GM21390 (cell line): Measurements from ENCODE around the gene NKX6-1.

Source experiments
- ATAC-seq: cut with Tn5 transposase; IDR thresholded peaks from one replicate; pipeline ENCODE4 v1.9.1; 2021; ENCODE audit not compliant: unreplicated experiment

Gene NKX6-1

DNA sequence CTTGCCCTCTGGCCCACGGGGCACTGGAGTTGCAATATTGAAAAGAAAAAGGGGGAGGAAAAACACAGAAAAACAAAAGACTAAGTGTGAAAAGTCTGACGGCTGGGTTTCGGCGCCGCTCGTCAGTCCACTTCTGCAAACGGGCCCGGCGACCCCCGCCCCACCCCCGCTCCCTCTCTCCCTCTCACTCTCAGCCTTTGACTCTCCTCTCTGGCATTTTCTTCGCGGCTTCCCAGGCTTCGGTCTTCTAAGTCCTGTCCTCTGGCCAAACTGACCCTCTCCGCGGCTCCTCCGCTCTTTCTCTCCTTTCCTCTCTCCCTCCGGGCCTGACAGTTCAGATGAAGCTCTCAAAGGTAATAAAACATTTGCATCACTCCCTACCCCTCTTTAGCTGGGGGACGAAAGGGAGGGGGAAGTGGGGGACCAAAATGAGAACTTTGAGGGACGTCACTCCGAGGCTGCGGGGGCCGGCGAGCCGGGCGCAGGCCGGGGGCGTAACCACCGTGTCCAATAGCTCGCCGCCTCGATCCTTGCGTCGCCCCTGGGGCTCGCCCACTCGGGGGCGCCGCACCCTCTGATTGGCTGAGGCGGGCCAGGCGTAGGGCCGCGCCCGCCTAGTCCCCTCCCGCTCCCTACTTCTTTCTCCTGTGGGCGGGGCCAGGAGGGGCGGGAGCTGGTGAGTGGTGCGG, at the start of gene NKX6-1:
Gene NKX6-1, minus strand, starts transcription at position 358 of the 689 bp plus-strand sequence. CDS start 1,064 bp downstream, outside the sequence.
- ATAC-seq, result no peak

DNA sequence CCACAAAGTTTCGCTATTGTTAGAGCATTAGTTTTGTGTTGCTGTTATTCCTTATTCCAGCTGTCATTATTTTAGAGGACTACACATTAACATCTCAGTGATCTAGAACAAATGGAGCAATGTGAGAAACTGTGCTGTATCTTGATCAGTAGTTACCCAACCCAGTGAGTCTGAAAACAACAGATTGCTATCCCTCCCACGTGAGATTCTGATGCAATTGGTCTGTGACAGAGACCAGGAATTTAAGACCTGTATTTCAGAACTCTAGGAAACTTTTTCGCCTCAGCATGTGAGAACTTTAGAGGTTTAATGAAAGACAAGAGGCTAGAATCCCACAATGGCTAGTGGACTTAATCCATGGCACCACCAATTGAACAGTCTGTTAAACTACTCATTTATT, 48.1 kb upstream of the NKX6-1 start:
- no peak for ATAC-seq

DNA sequence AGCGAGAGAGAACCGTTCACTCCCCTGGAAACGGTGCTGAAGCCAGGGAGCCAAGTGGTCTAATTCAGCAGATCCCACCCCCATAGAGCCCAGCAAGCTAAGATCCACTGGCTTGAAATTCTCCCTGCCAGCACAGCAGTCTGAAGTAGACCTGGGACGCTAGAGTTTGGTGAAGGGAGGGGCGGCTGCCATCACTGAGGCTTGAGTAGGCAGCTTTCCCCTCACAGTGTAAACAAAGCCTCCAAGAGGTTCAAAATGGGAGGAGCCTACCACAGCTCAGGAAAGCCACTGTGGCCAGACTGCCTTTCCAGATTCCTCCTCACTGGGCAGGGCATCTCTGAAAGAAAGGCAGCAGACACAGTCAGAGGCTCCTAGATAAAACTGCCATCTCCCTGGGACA, 46.0 kb upstream of the NKX6-1 start:
- no peak for ATAC-seq

DNA sequence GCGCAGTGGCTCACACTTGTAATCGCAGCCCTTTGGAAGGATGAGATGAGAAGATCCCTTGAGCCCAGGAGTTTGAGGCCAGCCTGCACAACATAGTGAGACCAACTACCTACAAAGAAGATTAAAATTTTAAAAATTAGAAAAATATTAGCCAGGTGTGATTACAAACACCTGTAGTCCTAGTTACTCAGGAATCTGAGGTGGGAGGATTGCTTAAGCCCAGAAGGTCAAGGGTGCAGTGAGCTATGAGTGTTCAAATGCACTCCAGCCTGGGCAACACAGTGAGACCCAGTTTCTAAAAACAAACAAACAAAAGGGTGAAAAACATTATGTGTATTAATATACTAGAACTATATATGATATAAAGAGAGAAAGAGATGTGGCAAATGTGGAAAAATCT, 36.8 kb upstream of the NKX6-1 start:
- no peak for ATAC-seq

DNA sequence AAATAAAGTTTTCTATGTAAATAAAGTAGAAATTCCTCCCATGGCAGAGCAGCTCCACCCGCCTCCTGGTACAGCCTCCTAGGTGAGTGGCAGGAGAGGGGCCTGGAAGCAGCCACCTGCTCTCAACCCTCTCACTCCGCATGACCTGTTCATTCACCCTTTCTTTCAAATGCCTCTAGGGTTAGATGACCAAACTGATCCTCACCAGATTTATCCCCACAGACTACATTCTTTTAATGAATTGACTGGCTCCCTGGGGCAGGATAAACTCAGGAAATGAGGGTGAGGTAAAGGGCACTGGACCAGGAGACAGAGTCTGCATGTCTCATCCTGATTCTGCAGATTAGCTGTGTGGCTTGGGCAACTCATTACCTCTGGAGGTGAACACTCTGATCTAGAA, 32.6 kb upstream of the NKX6-1 start:
- ATAC-seq, result no peak

DNA sequence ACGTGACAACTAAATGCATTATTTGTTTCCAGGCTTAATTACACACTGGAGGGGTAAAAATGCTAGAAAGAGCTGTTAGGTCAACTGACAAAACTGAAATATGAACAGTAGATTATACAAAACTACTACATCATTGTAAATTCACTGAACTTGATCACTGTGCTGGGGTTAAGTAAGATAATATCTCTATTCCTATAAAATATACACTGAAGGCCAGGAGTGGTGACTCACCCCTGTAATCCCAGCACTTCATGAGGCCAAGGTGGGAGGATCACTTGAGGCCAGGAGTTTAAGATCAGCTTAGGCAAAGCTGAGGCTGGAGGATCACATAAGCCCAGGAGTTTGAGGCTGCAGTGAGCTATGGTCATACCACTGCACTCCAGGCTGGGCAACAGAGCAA, 31.8 kb upstream of the NKX6-1 start:
- ATAC-seq, result no peak

DNA sequence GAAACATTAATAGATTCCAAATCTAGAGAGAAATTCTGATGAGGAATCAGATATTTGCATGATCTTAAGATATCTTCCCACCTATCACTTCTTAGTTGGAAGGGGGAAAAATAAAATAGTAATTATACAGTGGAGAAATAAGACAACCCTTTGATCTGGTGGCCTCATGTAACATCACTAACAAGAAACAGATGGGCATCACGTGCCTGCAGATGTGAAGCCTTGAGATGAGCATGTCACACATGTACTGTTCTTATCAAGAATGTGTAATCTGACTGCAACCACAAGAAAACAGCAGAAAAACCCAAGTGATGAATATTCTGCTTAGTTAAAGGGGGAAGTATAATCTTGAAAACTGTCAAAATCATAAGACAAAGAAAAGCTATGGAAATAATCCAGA, 31.4 kb upstream of the NKX6-1 start:
- ATAC-seq, result no peak

DNA sequence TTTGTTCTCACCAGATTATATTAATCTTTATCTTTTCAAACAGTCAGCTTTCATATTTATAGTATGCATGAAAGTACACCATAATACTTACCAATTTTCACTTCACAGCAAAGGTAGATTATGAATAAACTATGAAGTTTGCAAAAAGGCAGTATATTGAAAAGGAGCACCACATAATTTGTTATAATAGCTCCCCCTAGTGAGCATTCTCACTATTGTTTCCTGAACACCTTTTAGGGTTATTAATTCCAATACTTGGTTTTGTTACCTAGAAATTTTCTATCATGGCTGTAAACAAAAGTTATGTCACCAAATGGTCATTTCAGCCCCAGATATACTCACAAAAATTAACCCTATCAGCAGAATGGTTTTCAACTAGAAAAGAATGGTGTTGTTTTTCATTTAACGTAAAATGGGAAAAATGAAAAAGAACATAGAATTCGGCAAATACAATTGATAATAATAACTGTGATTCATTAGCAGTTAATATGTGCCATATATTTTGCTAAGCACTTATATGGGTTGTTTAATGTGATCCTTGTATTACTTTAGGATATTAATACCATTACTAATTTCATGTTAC, 30.2 kb upstream of the NKX6-1 start:
- ATAC-seq, result no peak

DNA sequence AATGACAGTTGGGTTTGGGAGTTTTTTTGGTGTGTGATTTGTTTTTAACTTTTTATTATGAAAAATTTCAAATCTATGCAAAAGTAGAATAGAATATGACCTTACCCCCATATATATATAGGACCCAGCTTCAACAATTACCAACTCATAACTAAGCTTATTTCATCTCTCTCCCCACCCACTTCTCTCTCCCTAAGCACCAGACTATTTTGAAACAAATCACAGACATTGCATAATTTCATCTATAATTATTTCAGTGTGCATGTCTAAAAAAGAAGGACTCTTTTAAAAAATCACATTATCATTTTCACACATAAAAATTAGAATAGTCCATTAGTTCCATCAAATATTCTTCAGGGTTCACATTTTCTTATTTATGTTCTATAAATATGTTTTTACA, 28.3 kb upstream of the NKX6-1 start:
- no peak for ATAC-seq

DNA sequence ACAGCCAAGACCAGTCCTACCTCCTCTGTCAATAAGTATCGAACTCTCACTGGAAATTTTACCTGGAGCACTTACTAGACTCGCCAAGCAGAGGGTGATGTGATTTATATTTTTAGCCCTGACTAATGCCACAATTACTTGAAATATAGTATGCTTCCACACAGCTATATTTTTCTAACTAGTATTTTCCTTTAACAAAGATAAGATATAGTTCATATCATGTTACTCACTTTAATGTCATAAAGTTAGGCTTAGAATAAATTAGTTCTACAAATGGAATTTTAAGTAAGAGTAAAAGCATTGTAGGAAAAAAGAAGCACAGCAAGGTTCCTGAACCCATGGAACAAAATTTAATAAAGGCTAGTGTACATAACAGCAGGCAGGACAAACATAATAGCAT, 16.0 kb upstream of the NKX6-1 start:
- no peak for ATAC-seq

DNA sequence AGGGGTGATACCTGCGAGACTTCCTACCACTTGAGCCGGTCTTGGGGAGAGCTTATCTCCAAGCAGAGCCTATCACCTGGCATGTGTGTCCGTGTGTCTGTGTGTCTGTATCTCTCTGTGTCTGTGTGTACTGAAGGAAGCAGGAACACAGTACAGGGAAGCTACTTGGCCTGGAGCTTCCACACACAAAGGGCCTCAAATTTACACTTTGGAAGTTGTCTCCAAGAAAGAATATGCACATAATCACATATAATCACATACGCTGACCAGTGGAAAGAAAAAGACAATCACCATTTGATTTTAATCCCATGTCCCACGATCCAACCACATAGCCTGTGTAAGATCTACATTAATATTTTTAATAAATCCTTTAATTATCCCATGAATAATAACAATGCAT, 13.2 kb upstream of the NKX6-1 start:
- ATAC-seq, result no peak

DNA sequence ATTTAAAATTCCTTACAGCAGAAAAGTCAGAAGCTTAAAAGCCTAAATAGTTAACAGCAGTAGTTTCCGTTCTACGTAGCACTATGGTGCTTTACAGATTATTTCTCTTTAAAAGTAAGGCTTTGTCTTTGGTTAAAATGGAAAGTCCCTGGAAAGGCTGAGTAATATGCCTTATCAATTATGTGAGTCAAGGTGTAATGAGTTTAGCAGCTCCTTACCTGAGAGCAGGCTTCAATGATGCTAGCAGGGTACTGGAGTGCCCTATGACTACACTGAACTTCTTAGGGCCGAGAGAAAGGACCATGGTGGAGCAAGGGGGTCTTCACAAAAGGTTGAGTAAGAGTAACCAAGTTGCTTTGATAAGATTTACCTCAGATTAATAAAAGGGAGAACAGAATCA, 12.6 kb upstream of the NKX6-1 start:
- ATAC-seq, result no peak

DNA sequence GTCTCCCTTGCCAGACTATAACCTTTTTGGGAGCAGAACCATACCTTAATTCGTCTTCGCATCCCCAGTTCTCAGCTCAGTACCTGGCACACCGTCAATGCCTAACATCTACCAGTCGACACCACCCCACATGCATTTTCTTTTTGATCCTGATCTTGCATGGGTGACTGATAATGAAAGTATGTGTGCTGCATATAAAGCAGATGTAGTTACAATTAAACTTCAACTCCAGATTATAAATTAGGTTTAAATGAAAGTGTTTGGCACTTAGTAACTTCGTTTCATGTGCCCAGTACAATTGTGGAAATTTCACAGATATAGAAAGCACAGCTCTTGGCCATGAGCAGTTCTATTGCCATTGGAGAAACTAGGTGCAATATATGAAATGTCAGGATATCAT, 8.8 kb upstream of the NKX6-1 start:
- ATAC-seq, result no peak

DNA sequence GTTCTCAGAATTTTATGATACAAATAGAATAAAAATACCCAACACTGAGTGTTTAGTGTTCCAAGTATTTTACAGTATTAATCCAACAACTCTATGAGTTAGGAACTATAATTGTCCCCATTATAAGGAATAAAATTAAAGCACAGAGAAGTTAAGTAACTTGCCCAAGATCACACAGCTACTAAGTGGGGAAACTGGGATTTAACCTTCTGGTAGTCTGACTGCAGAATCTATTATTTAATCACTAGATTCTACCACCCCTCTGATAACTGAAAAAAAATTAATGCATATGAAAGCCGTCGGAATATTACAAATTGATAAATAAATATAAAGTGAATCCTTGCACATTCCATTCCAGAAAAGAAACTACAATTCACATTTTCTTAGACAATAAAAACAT, 5.7 kb upstream of the NKX6-1 start:
- no peak for ATAC-seq

DNA sequence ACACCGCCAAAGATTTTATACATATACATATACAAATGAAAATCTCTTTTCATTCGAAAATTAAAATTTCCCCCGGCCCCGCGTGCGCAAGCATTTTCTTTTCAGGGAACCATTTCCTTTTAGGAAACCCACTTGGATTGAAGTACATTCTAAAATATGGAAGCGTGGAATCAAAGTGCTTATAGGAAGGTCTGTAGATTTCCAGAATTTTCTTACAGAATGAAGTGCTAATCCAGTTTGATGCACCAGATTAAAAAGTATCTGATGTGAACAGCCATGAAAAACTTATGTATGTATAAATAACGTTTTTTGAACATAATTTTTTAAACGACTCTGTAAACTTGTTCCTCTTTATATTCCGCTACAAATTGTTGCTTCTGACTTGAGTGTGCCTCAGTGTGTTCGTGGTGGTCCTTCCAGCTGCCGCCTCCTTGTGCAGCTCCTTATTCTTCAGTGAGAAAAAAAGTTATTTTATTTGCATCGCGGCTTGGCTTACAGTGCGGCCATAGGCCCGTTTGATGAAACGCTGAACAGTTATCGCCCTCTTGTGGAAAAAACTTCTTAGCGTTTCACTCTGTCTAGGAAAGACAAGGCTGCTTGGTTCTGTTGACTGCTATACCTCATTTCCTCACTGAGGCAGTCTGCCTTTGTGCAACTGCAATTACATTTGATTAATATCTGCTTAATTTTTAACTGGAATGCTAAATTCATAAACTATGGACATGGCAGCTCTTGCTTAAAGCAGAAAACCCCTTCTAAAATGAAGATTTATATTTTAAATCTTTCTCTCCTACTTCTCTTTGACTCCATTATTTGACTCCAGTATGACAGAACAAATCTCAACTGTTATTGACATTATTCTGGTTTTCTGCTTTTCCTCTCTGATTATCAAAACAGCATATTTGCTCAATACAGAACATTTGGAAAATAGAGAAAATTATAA, 4.7 kb upstream of the NKX6-1 start:
- ATAC-seq, result peak; percentile 87

DNA sequence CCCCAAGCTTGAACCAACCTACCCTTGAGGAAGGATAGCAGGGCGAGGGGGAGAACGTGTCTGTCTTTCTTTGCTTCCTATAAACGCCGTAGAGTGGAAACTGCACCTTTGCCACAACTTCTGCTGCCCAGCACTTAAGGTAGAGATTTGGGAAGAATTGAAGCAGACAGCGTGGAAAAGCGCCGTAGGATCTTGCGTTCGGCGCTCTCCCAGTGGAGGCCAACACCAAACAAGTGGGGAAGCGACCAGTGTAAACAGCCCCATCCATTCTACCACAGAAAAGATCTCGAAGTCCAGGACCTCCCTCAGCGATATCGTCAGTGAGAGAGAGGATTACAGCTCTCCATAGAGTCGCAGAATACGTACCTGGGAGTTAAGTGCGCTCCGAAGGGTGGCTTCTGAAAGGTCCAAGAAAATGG, 3.9 kb upstream of the NKX6-1 start:
- no peak for ATAC-seq

DNA sequence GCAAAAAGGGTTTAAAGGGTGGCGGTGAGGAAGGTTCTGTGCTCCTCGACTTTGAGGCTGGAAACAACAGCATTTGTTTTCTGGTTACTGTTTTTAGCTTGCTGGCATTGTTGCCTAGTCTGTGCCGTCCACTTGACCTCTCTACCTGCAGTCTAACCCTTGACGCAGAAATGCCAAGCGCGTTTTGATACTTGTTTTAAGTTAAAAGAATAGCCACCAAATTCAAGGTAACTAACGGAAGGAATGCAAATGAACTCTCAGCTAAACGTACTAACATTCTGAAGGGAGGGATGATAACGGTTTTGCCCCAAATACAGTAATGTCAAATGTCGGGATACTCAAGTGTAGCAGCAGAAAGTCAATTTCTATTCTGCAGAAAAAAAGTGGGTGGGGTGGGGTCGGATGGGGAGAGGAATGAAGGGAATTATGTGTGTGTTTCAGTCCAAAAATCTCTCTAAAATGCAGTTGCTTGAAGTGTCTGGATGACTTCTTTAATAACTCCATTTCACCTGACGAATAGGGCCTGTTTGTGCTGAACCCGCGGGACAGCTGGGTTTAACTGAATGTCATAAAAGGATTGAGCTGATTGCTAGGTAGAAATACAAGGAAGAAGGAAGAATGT, 3.4 kb upstream of the NKX6-1 start:
- ATAC-seq, result no peak

DNA sequence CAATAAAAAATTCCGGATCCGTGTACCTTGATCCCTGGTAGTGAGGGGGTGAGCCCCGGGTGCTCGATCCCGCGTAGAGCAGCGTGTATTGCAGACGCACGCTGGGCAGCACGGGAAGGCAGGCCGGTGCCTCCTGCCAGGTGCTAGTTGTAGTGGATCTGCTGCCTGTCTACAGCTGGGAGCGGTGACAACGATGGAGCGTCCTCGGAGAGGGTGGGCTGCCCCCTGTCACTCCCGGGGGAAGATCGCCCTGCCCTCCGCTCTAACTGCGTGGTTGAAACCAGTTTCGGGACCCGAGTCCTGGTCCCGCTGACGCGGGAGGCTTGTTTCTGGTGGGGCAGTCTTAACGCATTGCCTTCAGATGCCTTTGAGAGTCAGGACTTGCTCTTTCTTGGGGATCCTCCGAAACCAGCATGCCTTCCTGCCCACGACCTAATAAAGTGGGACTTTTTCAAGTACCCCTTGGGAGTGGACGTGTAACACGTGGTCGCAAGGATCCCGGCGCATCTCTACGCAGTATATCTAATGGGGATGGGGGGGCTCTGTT, 2.7 kb upstream of the NKX6-1 start:
- no peak for ATAC-seq

DNA sequence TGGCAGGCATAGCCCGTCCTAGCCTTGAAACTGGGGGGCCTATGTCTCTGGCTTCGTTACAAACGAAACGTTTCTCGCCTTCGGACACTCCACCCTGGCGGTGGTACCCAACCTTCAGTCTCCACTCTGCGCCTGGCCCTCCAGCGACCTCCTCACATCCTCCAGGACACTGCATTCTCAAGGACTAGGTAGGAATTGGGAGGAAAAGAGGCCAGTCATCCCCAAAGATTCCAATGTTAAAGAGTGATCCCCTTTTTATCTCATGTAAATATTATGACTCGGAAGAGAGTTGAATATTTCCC, 2.1 kb upstream of the NKX6-1 start:
- no peak for ATAC-seq

DNA sequence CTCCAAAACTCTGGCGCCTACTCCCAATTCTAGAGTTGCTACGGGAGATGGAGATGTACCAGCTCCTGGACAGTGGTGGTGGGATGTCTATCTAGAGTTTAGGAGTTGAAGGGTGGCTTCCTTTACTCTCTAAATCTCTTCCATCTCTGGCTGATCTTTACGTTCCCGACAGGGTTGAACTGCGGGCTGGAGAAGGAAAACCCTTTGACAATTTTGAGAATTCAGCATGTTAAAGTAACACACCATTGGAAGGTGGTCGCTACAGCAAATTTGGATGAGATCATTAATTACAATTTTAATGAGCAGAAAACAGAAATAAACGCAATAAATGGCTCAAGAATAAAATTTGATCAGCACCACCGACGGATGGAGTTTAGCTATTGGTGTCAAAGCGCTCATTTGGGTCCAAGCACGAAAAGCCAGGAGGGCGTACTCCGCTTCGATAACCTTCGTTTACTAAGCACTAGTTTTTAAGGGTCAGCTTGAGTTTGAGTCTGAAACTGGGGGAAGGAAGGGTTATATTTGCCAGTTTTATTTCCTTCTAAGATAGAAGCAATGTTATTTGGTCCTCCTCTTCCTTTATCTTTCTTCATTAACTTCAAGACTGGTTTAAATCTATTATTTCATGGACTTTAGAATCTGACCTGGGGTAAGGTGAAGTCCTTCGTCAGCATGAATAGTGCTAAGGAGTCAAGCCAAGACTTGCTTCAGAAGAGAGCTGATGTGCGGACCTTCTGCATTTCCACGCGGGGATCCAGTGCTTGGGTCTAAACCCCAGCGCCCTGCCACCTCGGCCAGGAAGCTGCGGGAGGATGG, 1.5 kb upstream of the NKX6-1 start:
- ATAC-seq, result no peak

DNA sequence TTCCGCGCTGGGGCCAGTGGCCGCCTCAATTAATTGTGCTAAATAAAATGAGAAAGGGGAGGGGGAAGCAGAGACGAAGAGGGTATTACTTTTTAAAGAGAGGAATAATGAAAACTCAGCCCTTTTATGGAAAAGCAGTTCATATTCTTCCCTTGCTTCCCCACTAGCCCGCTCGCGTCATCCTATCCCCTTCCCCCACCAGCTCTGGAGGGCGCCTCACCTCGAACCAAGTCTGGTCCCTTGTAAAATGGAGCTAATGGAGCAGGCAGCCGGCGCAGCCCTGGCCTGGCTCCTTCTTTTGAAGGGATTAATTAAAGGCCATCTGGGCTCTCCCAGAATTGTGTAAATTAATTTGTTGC, 511 bp upstream of the NKX6-1 start:
- ATAC-seq, result no peak
